Uterus (tissue), 4 donors: ENCODE data around the gene TSPAN18. TPM values are rescaled to one million over a fixed set of nuclear protein-coding genes. Genes with fewer than 3 reads are reported as not detected.

Source experiments
- DNase-seq, 2 donors: peaks; one replicate each; pipeline ENCODE4 v3.0.0-alpha.2; 2019 to 2020
- H3K27ac ChIP-seq, 2 donors: fragments of 200-600 bp; sonication (generic); 1 replicate in 1 of 2; 2 replicates in 1 of 2; pipeline ENCODE4 v1.5.1; 2016 to 2018
- H3K27me3 ChIP-seq, 2 donors: fragments of 200-600 bp; sonication (generic); one replicate each; pipeline ENCODE4 v1.5.1; 2018 to 2019; ENCODE audit warnings: control low read depth in 1 of 2
- H3K36me3 ChIP-seq, 2 donors: fragments of 200-600 bp; sonication (generic); one replicate each; pipeline ENCODE4 v1.5.1; 2019; ENCODE audit warnings: control low read depth in 1 of 2
- H3K4me1 ChIP-seq, 2 donors: fragments of 200-600 bp; sonication (generic); one replicate each; pipeline ENCODE4 v1.5.1; 2018 to 2019; ENCODE audit warnings: control low read depth in 1 of 2
- H3K4me3 ChIP-seq, 2 donors: fragments of 200-600 bp; sonication (generic); 1 replicate in 1 of 2; 2 replicates in 1 of 2; pipeline ENCODE4 v1.5.1; 2018 to 2019; ENCODE audit warnings: mild to moderate bottlenecking in 1 of 2
- H3K9me3 ChIP-seq, 2 donors: fragments of 200-600 bp; sonication (generic); one replicate each; pipeline ENCODE4 v1.5.1; 2019; ENCODE audit warnings: control low read depth in 1 of 2
- CTCF ChIP-seq, 4 experiments: fragments of 200-600 bp in 2 of 4; fragments of 450-650 bp in 2 of 4; sonication (generic) in 2 of 4; IDR thresholded peaks; one replicate each; pipeline ENCODE4 v1.5.1; 2016 to 2019; ENCODE audit warnings: antibody characterized with exemption in 4 of 4, mild to moderate bottlenecking in 2 of 4, moderate library complexity in 1 of 4
- POLR2A ChIP-seq, 2 donors: fragments of 450-650 bp; IDR thresholded peaks; one replicate each; pipeline ENCODE4 v1.6.1; 2016; ENCODE audit warnings: antibody characterized with exemption in 2 of 2, mild to moderate bottlenecking in 1 of 2, moderate library complexity in 1 of 2
- intact Hi-C: fragments of 100-400 bp; cut with DNase I; formaldehyde crosslinking; loops from one replicate; pipeline ENCODE4 v1.15.1; 2023; ENCODE audit warnings: low total_unique reads
- total RNA-seq, 4 donors: library from RNA; depleted of rRNA in 3 of 4; stranded (reverse); fragments of >200 nt in 3 of 4; gene quantifications; one replicate each; pipeline versions ENCODE4 v1.1.0 to v1.2.4, GENCODE V29; 2014 to 2023
- donor health status: DM: yes; HTN: yes; CAD: no.

The TSPAN18 gene
- total RNA-seq, 4 donors from 2014 or later = 1.2 to 117 (median 20.1) TPM

- no peaks in the 10 kb centered on the region for H3K4me1 ChIP-seq
- no peaks in the 10 kb centered on the region for H3K27me3 ChIP-seq
- H3K36me3 ChIP-seq = no peaks in the 10 kb centered on the region
- peak overlapping the region; percentile 64 to 68 for H3K27ac ChIP-seq
- no peak for DNase-seq
- no peak overlapping the region for H3K4me3 ChIP-seq
- intact Hi-C loops = no loop called here
- H3K9me3 ChIP-seq = no peaks in the 10 kb centered on the region
- TF ChIP-seq POLR2A (IDR thresholded peaks at IDR 0.05) (no peak), CTCF (IDR thresholded peaks at IDR 0.05) (no peak)
Measured at GRCh38 chr11:44742508-44743246, 15.9 kb downstream of the TSPAN18 start.

GRCh38 chr11:44743326-44743725 lies 16.6 kb downstream of the TSPAN18 start:
- Histone ChIP-seq H3K36me3 (no peaks in the 10 kb centered on the region), H3K4me1 (no peaks in the 10 kb centered on the region), H3K9me3 (no peaks in the 10 kb centered on the region), H3K4me3 (no peak overlapping the region), H3K27ac (peak overlapping the region; percentile 64 to 68), H3K27me3 (no peaks in the 10 kb centered on the region)
- no peak for TF ChIP-seq CTCF (IDR thresholded peaks at IDR 0.05)
- TF ChIP-seq POLR2A (IDR thresholded peaks at IDR 0.05) = no peak
- DNase-seq = no peak
- intact Hi-C loops = no loop called here

GRCh38 chr11:44743959-44744557 lies 17.3 kb downstream of the TSPAN18 start:
- Histone ChIP-seq H3K9me3 (no peaks in the 10 kb centered on the region), H3K27ac (peak overlapping the region; percentile 64 to 68), H3K27me3 (no peaks in the 10 kb centered on the region), H3K36me3 (no peaks in the 10 kb centered on the region), H3K4me1 (no peaks in the 10 kb centered on the region), H3K4me3 (no peak overlapping the region)
- DNase-seq = no peak
- intact Hi-C loops = no loop called here
- TF ChIP-seq POLR2A (IDR thresholded peaks at IDR 0.05) = no peak
- no peak for TF ChIP-seq CTCF (IDR thresholded peaks at IDR 0.05)

- Histone ChIP-seq H3K4me3 (no peak overlapping the region), H3K36me3 (no peaks in the 10 kb centered on the region), H3K27me3 (no peaks in the 10 kb centered on the region), H3K4me1 (no peaks in the 10 kb centered on the region), H3K27ac (peak overlapping the region in 1 of 2 donors; percentile 28), H3K9me3 (no peaks in the 10 kb centered on the region)
- intact Hi-C loops = no loop called here
- TF ChIP-seq CTCF (IDR thresholded peaks at IDR 0.05) = no peak
- TF ChIP-seq POLR2A (IDR thresholded peaks at IDR 0.05) = no peak
- peak in 1 of 2 donors; percentile 9 for DNase-seq
Measured at GRCh38 chr11:44746894-44747293, 20.1 kb downstream of the TSPAN18 start.

- no peaks in the 10 kb centered on the region for H3K9me3 ChIP-seq
- TF ChIP-seq CTCF (IDR thresholded peaks at IDR 0.05) (no peak), POLR2A (IDR thresholded peaks at IDR 0.05) (no peak)
- no peaks in the 10 kb centered on the region for H3K36me3 ChIP-seq
- H3K27ac ChIP-seq = peak overlapping the region in 1 of 2 donors; percentile 28
- H3K4me1 ChIP-seq = peaks cover 0 to under 1% of the 10 kb centered on the region in 2 donors
- no peak overlapping the region for H3K4me3 ChIP-seq
- H3K27me3 ChIP-seq = no peaks in the 10 kb centered on the region
- DNase-seq = no peak
- intact Hi-C loops = no loop called here
Measured at GRCh38 chr11:44747316-44747715, 20.6 kb downstream of the TSPAN18 start.
